K562 (cell line): Measurements from ENCODE around the gene DDX46. TPM values are rescaled to one million over a fixed set of nuclear protein-coding genes. Genes with fewer than 3 reads are reported as not detected.

ENCODE experiments used
- ATAC-seq: fragments of 200-7000 bp; cut with Tn5 transposase; 3 replicates; pipeline ENCODE4 v1.9.1; 2020; ENCODE audit warnings: moderate library complexity
- BruUV-seq: library from RNA; stranded (reverse); fragments of 400-500 nt; replicated peaks from 2 replicates; lab custom pipeline; 2021; lab: Mats Ljungman, UMichigan
- CTCF ChIA-PET: fragments of 300-600 bp; formaldehyde crosslinking; extraction: SDS; loops from one replicate; lab custom pipeline; 2021; ENCODE audit warnings: low intra/inter-chr PET ratio; lab: Yijun Ruan, JAX
- POLR2A ChIA-PET: fragments of 300-600, 350-650 bp; sonication (Branson Sonifier 250); formaldehyde crosslinking; extraction: SDS; loops from one replicate; lab custom pipeline; 2021; ENCODE audit warnings: antibody characterized with exemption, inconsistent platforms; lab: Yijun Ruan, JAX
- DNase-seq, 4 experiments: peaks; one replicate each; pipeline versions ENCODE4 v3.0.0 to v3.0.0-alpha.2; 2011 to 2018; ENCODE audit warnings: low spot score in 3 of 4, mixed read lengths in 3 of 4; ENCODE audit errors: extremely low read depth in 1 of 4
- FAIRE-seq: peaks from 2 replicates; lab custom pipeline; 2011; peaks lifted over from hg19 to GRCh38; lab: Jason Lieb, UNC
- H2AFZ ChIP-seq: 2 replicates; pipeline ENCODE4 v1.6.0; 2011; ENCODE audit warnings: low read depth, low read length, control low read depth, inconsistent platforms
- H3K27ac ChIP-seq: fragments of 200-600 bp; 3 replicates; pipeline ENCODE4 v1.8.0; 2011; ENCODE audit warnings: low read depth, mild to moderate bottlenecking, control low read depth, inconsistent platforms, low read length, moderate library complexity, mixed read lengths; ENCODE audit errors: extremely low read depth
- H3K27me3 ChIP-seq, 2 experiments: fragments of 300-600 bp in 1 of 2; 2 replicates in 1 of 2; 3 replicates in 1 of 2; pipeline versions ENCODE4 v1.6.0 to v1.8.0; 2011; ENCODE audit warnings: inconsistent platforms in 2 of 2, low read length in 2 of 2, mild to moderate bottlenecking in 1 of 2, mixed read lengths in 1 of 2, moderate library complexity in 1 of 2; ENCODE audit not compliant: control insufficient read depth in 2 of 2, insufficient read depth in 2 of 2
- H3K36me3 ChIP-seq: fragments of 300-600 bp; 3 replicates; pipeline ENCODE4 v1.8.0; 2011; ENCODE audit warnings: mild to moderate bottlenecking, low read length, inconsistent platforms; ENCODE audit not compliant: control insufficient read depth, insufficient read depth
- H3K4me1 ChIP-seq, 2 experiments: fragments of 200-600 bp in 1 of 2; replicated peaks in 1 of 2; 2 replicates in 1 of 2; 3 replicates in 1 of 2; pipeline versions ENCODE4 v1.5.1 to v1.8.0; 2011; ENCODE audit warnings: inconsistent platforms in 2 of 2, low read length in 2 of 2, mild to moderate bottlenecking in 1 of 2, mixed read lengths in 1 of 2, moderate library complexity in 1 of 2; ENCODE audit not compliant: control insufficient read depth in 2 of 2, insufficient read depth in 2 of 2
- H3K4me2 ChIP-seq: 2 replicates; pipeline ENCODE4 v1.6.1; 2011; ENCODE audit warnings: low read length, control low read depth, inconsistent platforms, mixed read lengths; ENCODE audit not compliant: insufficient read depth
- H3K4me3 ChIP-seq: fragments of 200-600 bp; sonication (generic), shearing (Covaris generic); 2 replicates; pipeline ENCODE4 v1.5.1; 2016; ENCODE audit warnings: control low read depth, inconsistent platforms
- H3K79me2 ChIP-seq: fragments of 200-600 bp; 3 replicates; pipeline ENCODE4 v1.8.0; 2011; ENCODE audit warnings: low read length, inconsistent platforms; ENCODE audit not compliant: control insufficient read depth, insufficient read depth
- H3K9ac ChIP-seq, 2 experiments: 2 replicates each; pipeline versions ENCODE4 v1.6.0 to v1.6.1; 2011; ENCODE audit warnings: low read depth in 2 of 2, low read length in 2 of 2, control low read depth in 1 of 2, inconsistent platforms in 1 of 2, mild to moderate bottlenecking in 1 of 2, mixed read lengths in 1 of 2; ENCODE audit not compliant: insufficient read depth in 1 of 2
- H3K9me1 ChIP-seq: one replicate; pipeline ENCODE4 v1.6.0; 2011; ENCODE audit warnings: inconsistent platforms, mild to moderate bottlenecking, low read length, moderate library complexity; ENCODE audit not compliant: control insufficient read depth, insufficient read depth
- H3K9me3 ChIP-seq: replicated peaks from 2 replicates; pipeline ENCODE4 v1.5.1; 2011; ENCODE audit warnings: low read depth, low read length, inconsistent platforms; ENCODE audit not compliant: control insufficient read depth, insufficient read depth
- H4K20me1 ChIP-seq: replicated peaks from 2 replicates; pipeline ENCODE4 v1.6.1; 2011; ENCODE audit warnings: low read length, inconsistent platforms, mixed read lengths; ENCODE audit not compliant: control insufficient read depth, insufficient read depth
- ARID2 ChIP-seq: fragments of 450-650 bp; IDR thresholded peaks from 2 replicates; pipeline ENCODE4 v1.6.1; 2017; ENCODE audit warnings: antibody characterized with exemption, mild to moderate bottlenecking
- CBX1 ChIP-seq: sonication (generic); IDR thresholded peaks from 2 replicates; pipeline ENCODE4 v1.6.1; 2016; ENCODE audit warnings: antibody characterized with exemption, low read depth, mild to moderate bottlenecking
- CEBPB ChIP-seq: fragments of 450-650 bp; IDR thresholded peaks from 2 replicates; pipeline ENCODE4 v1.6.1; 2016; ENCODE audit warnings: missing genetic modification characterization, missing compliant biosample characterization
- CXXC5 ChIP-seq: fragments of 250-450 bp; sonication (Bioruptor Pico); IDR thresholded peaks from 2 replicates; pipeline ENCODE4 v1.8.0; 2022; ENCODE audit warnings: inconsistent platforms, mild to moderate bottlenecking, moderate library complexity
- FOS ChIP-seq: IDR thresholded peaks from 3 replicates; pipeline ENCODE4 v1.6.1; 2011; ENCODE audit not compliant: insufficient read length; ENCODE audit errors: extremely low read depth
- HOXB6 ChIP-seq: fragments of 250-450 bp; sonication (Bioruptor Pico); IDR thresholded peaks from 2 replicates; pipeline ENCODE4 v1.5.1; 2022; ENCODE audit warnings: mild to moderate bottlenecking, borderline replicate concordance
- MTA2 ChIP-seq: fragments of 450-650 bp; IDR thresholded peaks from 2 replicates; pipeline ENCODE4 v1.6.1; 2016; ENCODE audit warnings: low read depth
- POLR2B ChIP-seq: fragments of 450-650 bp; IDR thresholded peaks from 2 replicates; pipeline ENCODE4 v1.6.1; 2018; ENCODE audit warnings: low read depth; ENCODE audit not compliant: partially characterized antibody
- POLR2G ChIP-seq: fragments of 200-400 bp; formaldehyde crosslinking; IDR thresholded peaks from 2 replicates; pipeline ENCODE4 v1.6.1; 2017; ENCODE audit warnings: low read depth, mild to moderate bottlenecking, antibody characterized with exemption, low read length, moderate library complexity
- SMAD4 ChIP-seq: fragments of 250-450 bp; sonication (Bioruptor Pico); conservative IDR thresholded peaks from 2 replicates; pipeline ENCODE4 v1.8.0; 2021; ENCODE audit warnings: inconsistent platforms, mild to moderate bottlenecking, moderate library complexity
- SREBF1 ChIP-seq: fragments of 150-350 bp; IDR thresholded peaks from 2 replicates; pipeline ENCODE4 v1.6.1; 2014; ENCODE audit warnings: antibody characterized with exemption, low read depth, low read length, borderline replicate concordance
- XRCC5 ChIP-seq: fragments of 200-400 bp; formaldehyde crosslinking; IDR thresholded peaks from 2 replicates; pipeline ENCODE4 v1.6.1; 2017; ENCODE audit warnings: low read depth, mild to moderate bottlenecking, low read length
- ZBTB33 ChIP-seq: sonication (generic); formaldehyde crosslinking; IDR thresholded peaks from 2 replicates; pipeline ENCODE4 v1.8.1; 2023; ENCODE audit warnings: mild to moderate bottlenecking, missing genetic modification reagents
- ZNF57 ChIP-seq: fragments of 450-650 bp; formaldehyde crosslinking; IDR thresholded peaks from 2 replicates; pipeline ENCODE4 v1.4.0; 2020; ENCODE audit warnings: mild to moderate bottlenecking, moderate library complexity
- WGBS: fragments of 100-300 bp; shearing (Covaris generic); methylation state at CpG from one replicate; pipeline ENCODE4 v1.1.6; 2016; ENCODE audit warnings: low coverage, mixed read lengths; ENCODE audit not compliant: insufficient coverage; ENCODE audit errors: missing lambda C conversion rate; 5-methylcytosine and 5-hydroxymethylcytosine counted together
- in situ Hi-C: fragments of 300-500 bp; cut with MboI; formaldehyde crosslinking; loops from 4 replicates; pipeline ENCODE4 v1.15.0; 2018; ENCODE audit warnings: inconsistent platforms, mixed read lengths
- intact Hi-C: fragments of 100-400 bp; cut with micrococcal nuclease; formaldehyde crosslinking; loops from 2 replicates; pipeline ENCODE4 v1.14.2; 2022
- polyA plus RNA-seq, 8 experiments: library from polyadenylated mRNA; depleted of rRNA in 4 of 8; stranded (reverse) in 5 of 8; unstranded in 3 of 8; fragments of >200 nt; fragmentation: Nextera tagmentation in 2 of 8; fragmentation: Illumina TruSeq in 1 of 8; extraction: Ambion mirVana in 2 of 8; extraction: Trizol in 1 of 8; gene quantifications; 2 replicates each; pipeline versions ENCODE4 v1.2.1 to v1.2.3, GENCODE V29; 2011 to 2014; ENCODE audit warnings: inconsistent platforms in 1 of 8, missing spikeins in 1 of 8
- total RNA-seq, 7 experiments: library from RNA; depleted of rRNA in 6 of 7; stranded (reverse); fragments of >200 nt in 6 of 7; fragmentation: Illumina TruSeq in 2 of 7; extraction: Trizol in 2 of 7; gene quantifications; 2 replicates each; pipeline versions ENCODE4 v1.2.1 to v1.2.3, GENCODE V29; 2011 to 2021; ENCODE audit warnings: low replicate concordance in 1 of 7

DDX46 gene
- total and polyA plus RNA-seq, 9 of the 15 experiments (the other 6 are each of a cell fraction or from before 2014, with no cell fraction given) = 26.2 to 99.0 (median 76.4) TPM

GRCh38 chr5:134769206-134769605, 10.6 kb downstream of the DDX46 start:
- H4K20me1 ChIP-seq = no peaks in the 10 kb centered on the region
- TF ChIP-seq CXXC5 (CRISPR knock-in tag) (no peak), CEBPB (tag) (0 out of 2 replicates have a peak, but pooled peaks have one; percentile 42)
- in situ Hi-C loops (no loop called here), intact Hi-C loops (no loop called here)
- no peak overlapping the region for H3K27ac ChIP-seq
- 75% methylated on average over 4 of the region's 4 CpGs for WGBS
- no peak overlapping the region for H2AFZ ChIP-seq
- H3K9me1 ChIP-seq = no peaks in the 10 kb centered on the region
- no peak overlapping the region for H3K9ac ChIP-seq
- no peaks in the 10 kb centered on the region for H3K4me1 ChIP-seq
- CTCF ChIA-PET = no interaction called here
- POLR2A ChIA-PET = interaction anchor here (1.7 kb wide), 1 partner anchor 9 kb away, joined by 5 read pairs; no protein-coding TSS in a partner anchor
- H3K9me3 ChIP-seq = no peaks in the 10 kb centered on the region
- H3K36me3 ChIP-seq = peaks cover 95% of the 10 kb centered on the region
- no peak for DNase-seq
- H3K4me3 ChIP-seq = no peak overlapping the region
- BruUV-seq = no TSS peak
- ATAC-seq = no peak
- peaks cover 7% of the 10 kb centered on the region; the same call in 2 of the 3 replicates for H3K79me2 ChIP-seq
- H3K4me2 ChIP-seq = no peak overlapping the region
- no peak for FAIRE-seq
- no peaks in the 10 kb centered on the region for H3K27me3 ChIP-seq

- H3K36me3 ChIP-seq = peaks cover 97% of the 10 kb centered on the region
- H4K20me1 ChIP-seq = no peaks in the 10 kb centered on the region
Observed at GRCh38 chr5:134772461-134773125, 14.0 kb downstream of the DDX46 start.

More at GRCh38 chr5:134772461-134773125, 14.0 kb downstream of the DDX46 start:
- no TSS peak for BruUV-seq
- Histone ChIP-seq H3K4me1 (no peaks in the 10 kb centered on the region), H3K4me2 (no peak overlapping the region), H3K79me2 (no peaks in the 10 kb centered on the region), H3K27ac (no peak overlapping the region), H3K27me3 (no peaks in the 10 kb centered on the region), H3K4me3 (no peak overlapping the region), H3K9ac (no peak overlapping the region), H3K9me3 (no peaks in the 10 kb centered on the region), H2AFZ (no peak overlapping the region), H3K9me1 (no peaks in the 10 kb centered on the region)
- in situ Hi-C loops (no loop called here), intact Hi-C loops (no loop called here)
- TF ChIP-seq CXXC5 (CRISPR knock-in tag) (no peak), ZBTB33 (CRISPR knock-in tag) (no peak), MTA2 (no peak), SREBF1 (no peak), ARID2 (no peak), XRCC5 (no peak), FOS (no peak), HOXB6 (CRISPR knock-in tag) (no peak), SMAD4 (CRISPR knock-in tag) (no peak), CBX1 (no peak), ZNF57 (CRISPR knock-in tag) (no peak), POLR2G (no peak), POLR2B (no peak)
- FAIRE-seq (no peak), ATAC-seq (no peak), DNase-seq (no peak)
- CTCF ChIA-PET = no interaction called here
- POLR2A ChIA-PET = interaction anchor here (1.0 to 1.1 kb wide), 2 partner anchors 8 to 14 kb away, joined by 4 read pairs; partner anchors contain the start of gene DDX46
- WGBS = 96% methylated on average over 10 of the region's 10 CpGs
